ENCODE data around the gene KLF17. TPM values are rescaled to one million over a fixed set of nuclear protein-coding genes. Genes with fewer than 3 reads are reported as not detected.

KLF17 gene
- total RNA-seq, result not detected
- long read RNA-seq, result 0 reads

GRCh38 chr1:44118682-44119081 is at the start of gene KLF17:
KLF17 (plus strand) TSS chr1:44118821; CDS start chr1:44118908, 87 bp downstream.
- no peak for DNase-seq
- intact Hi-C loops (cut with micrococcal nuclease), result no loop called here
- no peak for ATAC-seq

- ATAC-seq (no peak), DNase-seq (no peak)
- intact Hi-C loops (cut with micrococcal nuclease), result no loop called here
Measured at GRCh38 chr1:44071461-44071860, 47.2 kb upstream of the KLF17 start.

- intact Hi-C loops (cut with micrococcal nuclease), result no loop called here
- no peak for ATAC-seq
- no peak for DNase-seq
Measured at GRCh38 chr1:44072204-44072603, 46.4 kb upstream of the KLF17 start.

GRCh38 chr1:44072821-44073220 is 45.8 kb upstream of the KLF17 start:
- DNase-seq, result no peak

GRCh38 chr1:44073528-44073927 is 45.1 kb upstream of the KLF17 start:
- DNase-seq, result no peak
- ATAC-seq, result no peak
- intact Hi-C loops (cut with micrococcal nuclease), result no loop called here

More at GRCh38 chr1:44072821-44073220, 45.8 kb upstream of the KLF17 start:
- no peak for ATAC-seq
- intact Hi-C loops (cut with micrococcal nuclease), result no loop called here

GRCh38 chr1:44074415-44074814 is 44.2 kb upstream of the KLF17 start:
- intact Hi-C loops (cut with micrococcal nuclease), result no loop called here
- no peak for ATAC-seq

GRCh38 chr1:44076066-44076465 is 42.6 kb upstream of the KLF17 start:
- DNase-seq (no peak), ATAC-seq (no peak)
- intact Hi-C loops (cut with micrococcal nuclease), result no loop called here

More at GRCh38 chr1:44074415-44074814, 44.2 kb upstream of the KLF17 start:
- no peak for DNase-seq

- intact Hi-C loops (cut with micrococcal nuclease), result no loop called here
- no peak for ATAC-seq
- no peak for DNase-seq
Measured at GRCh38 chr1:44077421-44077820, 41.2 kb upstream of the KLF17 start.

GRCh38 chr1:44078104-44078503 is 40.5 kb upstream of the KLF17 start:
- ATAC-seq (no peak), DNase-seq (no peak)
- intact Hi-C loops (cut with micrococcal nuclease), result no loop called here

GRCh38 chr1:44079566-44079965 is 39.1 kb upstream of the KLF17 start:
- intact Hi-C loops (cut with micrococcal nuclease), result no loop called here
- no peak for DNase-seq
- no peak for ATAC-seq

GRCh38 chr1:44084998-44085675 is 33.5 kb upstream of the KLF17 start:
- intact Hi-C loops (cut with micrococcal nuclease), result no loop called here
- DNase-seq (no peak), ATAC-seq (no peak)

- intact Hi-C loops (cut with micrococcal nuclease), result no loop called here
- ATAC-seq (no peak), DNase-seq (no peak)
Measured at GRCh38 chr1:44086692-44087474, 31.7 kb upstream of the KLF17 start.

GRCh38 chr1:44089371-44090048 is 29.1 kb upstream of the KLF17 start:
- no peak for DNase-seq
- ATAC-seq, result peak; percentile 94
- intact Hi-C loops (cut with micrococcal nuclease), result no loop called here

- intact Hi-C loops (cut with micrococcal nuclease), result no loop called here
- DNase-seq (no peak), ATAC-seq (no peak)
Measured at GRCh38 chr1:44090429-44091252, 28.0 kb upstream of the KLF17 start.

- ATAC-seq (no peak), DNase-seq (no peak)
- intact Hi-C loops (cut with micrococcal nuclease), result no loop called here
Measured at GRCh38 chr1:44094047-44094446, 24.6 kb upstream of the KLF17 start.

- ATAC-seq (no peak), DNase-seq (no peak)
- intact Hi-C loops (cut with micrococcal nuclease), result no loop called here
Measured at GRCh38 chr1:44100183-44100868, 18.3 kb upstream of the KLF17 start.

- no peak for DNase-seq
- intact Hi-C loops (cut with micrococcal nuclease), result no loop called here
- ATAC-seq, result no peak
Measured at GRCh38 chr1:44101328-44101727, 17.3 kb upstream of the KLF17 start.

GRCh38 chr1:44103270-44104131 is 15.1 kb upstream of the KLF17 start:
- DNase-seq (no peak), ATAC-seq (no peak)
- intact Hi-C loops (cut with micrococcal nuclease), result no loop called here

Data from left ventricle myocardium superior (tissue), 1 donor.